HG02571 (cell line): ENCODE data around the gene IL11.

Experiments
- ATAC-seq: cut with Tn5 transposase; IDR thresholded peaks from one replicate; pipeline ENCODE4 v1.9.1; 2021; ENCODE audit warnings: mild to moderate bottlenecking, moderate library complexity; ENCODE audit not compliant: unreplicated experiment

IL11 gene

GRCh38 chr19:55373993-55374757 is 3.9 kb upstream of the IL11 start:
- ATAC-seq, result no peak

GRCh38 chr19:55373306-55373992 is 3.2 kb upstream of the IL11 start:
- no peak for ATAC-seq

- no peak for ATAC-seq
Observed at GRCh38 chr19:55372316-55373081, 2.2 kb upstream of the IL11 start.

GRCh38 chr19:55369653-55370304 is 484 bp downstream of the IL11 start:
- no peak for ATAC-seq

- ATAC-seq, result no peak
Observed at GRCh38 chr19:55368701-55369563, 1.3 kb downstream of the IL11 start.

- no peak for ATAC-seq
Observed at GRCh38 chr19:55368106-55368505, 2.2 kb downstream of the IL11 start.

- no peak for ATAC-seq
Observed at GRCh38 chr19:55366790-55367189, 3.5 kb downstream of the IL11 start.

GRCh38 chr19:55365964-55366363 is 4.3 kb downstream of the IL11 start:
- no peak for ATAC-seq

GRCh38 chr19:55365245-55365644 is 5.0 kb downstream of the IL11 start:
- no peak for ATAC-seq

- no peak for ATAC-seq
Observed at GRCh38 chr19:55362990-55363716, 7.1 kb downstream of the IL11 start, which contains the start of gene GARIN5B. GARIN5B (minus strand) TSS chr19:55363260; CDS start chr19:55363066, 194 bp downstream.

- ATAC-seq, result no peak
Observed at GRCh38 chr19:55362174-55362989, 7.9 kb downstream of the IL11 start.

GRCh38 chr19:55360902-55361301 is 9.4 kb downstream of the IL11 start:
- ATAC-seq, result no peak

- no peak for ATAC-seq
Observed at GRCh38 chr19:55358943-55359908, 11.0 kb downstream of the IL11 start.

GRCh38 chr19:55358493-55358892 is 11.8 kb downstream of the IL11 start:
- ATAC-seq, result no peak

GRCh38 chr19:55355213-55355821 is 14.9 kb downstream of the IL11 start:
- no peak for ATAC-seq

- no peak for ATAC-seq
Observed at GRCh38 chr19:55354698-55355212, 15.5 kb downstream of the IL11 start, which contains the start of gene COX6B2. COX6B2 (minus strand) TSS chr19:55354719; CDS start chr19:55354521, 198 bp downstream.
